HK-2 (cell line): ENCODE data around the gene WASF2.
"Not testable (repeated sequence)": the region's sequence is repeated elsewhere in the genome, so short reads cannot be mapped to it uniquely, and the experiment has no call there.

Experiments
- DNase-seq: peaks from one replicate; pipeline ENCODE4 v3.0.0-alpha.2; 2018; ENCODE audit not compliant: unreplicated experiment

The WASF2 gene

DNA sequence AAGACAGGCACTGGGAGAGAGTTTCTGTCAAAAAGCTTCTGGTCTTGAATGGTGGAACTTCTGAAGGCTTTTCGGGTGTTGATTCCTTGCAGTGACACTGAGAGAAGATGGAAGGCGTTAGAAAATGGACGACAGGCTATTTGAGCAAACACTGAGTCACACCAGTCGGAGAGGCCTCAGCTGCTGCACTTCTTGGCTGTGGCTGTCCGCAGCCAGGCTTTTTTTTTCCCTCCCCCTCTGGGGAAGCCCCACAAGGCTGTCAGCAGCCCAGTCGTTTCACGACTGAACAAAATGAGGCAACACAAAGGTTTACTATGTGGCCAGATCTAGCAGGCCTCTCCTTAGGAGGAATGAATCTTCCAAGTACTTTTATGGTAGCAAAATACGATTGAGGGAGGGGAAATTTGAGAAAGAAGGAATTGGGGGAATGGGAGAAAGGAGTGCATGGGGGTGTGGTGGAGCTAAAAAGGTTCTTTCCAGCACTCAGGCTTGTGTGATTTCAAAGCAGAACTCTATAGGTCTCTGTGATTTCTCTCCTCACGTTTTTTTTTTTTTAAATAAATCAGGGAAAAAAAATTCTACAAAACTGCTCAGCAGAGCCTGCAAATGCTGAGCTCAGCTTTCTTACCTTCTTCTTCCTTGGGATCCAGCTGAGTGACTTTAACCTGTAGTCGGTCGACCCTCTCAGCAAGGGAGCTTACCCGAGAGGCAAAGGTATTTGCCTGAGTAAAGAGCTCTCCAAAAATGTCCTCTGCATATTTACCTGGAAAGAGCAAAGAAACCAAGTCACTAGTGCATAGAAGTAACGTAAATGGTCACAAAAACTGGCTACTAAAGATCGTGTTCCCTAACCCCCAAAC is 71.4 kb downstream of the WASF2 start:
- peak; percentile 77 for DNase-seq

GRCh38 chr1:27417713-27418112 is 72.3 kb downstream of the WASF2 start:
- no peak for DNase-seq

DNA sequence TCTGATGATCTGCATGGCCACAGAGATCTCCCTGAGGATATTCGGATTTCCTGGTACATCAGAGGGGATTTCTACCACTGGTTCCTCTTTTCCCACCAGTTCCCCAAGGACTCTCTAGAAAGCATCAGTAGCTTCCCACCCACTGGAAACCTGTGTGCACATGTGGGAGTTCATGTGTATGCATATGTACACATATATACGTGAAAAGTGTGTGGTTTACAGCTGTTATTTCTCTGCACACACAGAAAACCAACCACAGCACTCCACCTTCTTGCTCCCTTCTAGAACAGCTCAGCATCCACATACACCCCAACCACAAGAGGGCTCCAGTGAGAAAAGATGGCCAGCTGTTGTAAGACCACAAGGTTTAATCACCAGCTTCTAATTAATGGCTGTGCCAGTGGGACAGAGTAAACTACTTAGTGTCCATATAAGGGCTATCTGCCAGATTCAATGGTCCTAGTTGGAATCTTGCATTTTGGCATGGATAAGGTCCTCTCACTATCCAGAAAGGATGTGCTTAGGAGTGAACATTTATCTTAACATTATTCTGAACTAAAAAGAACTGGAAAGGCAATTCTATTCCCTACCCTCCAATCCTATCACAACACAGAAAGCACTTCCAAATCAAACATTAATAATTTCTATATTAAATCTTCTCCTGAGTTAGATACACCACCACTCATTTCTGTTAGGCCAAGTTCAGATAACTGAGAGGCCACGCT is 73.4 kb downstream of the WASF2 start:
- DNase-seq: no peak

GRCh38 chr1:27414091-27414490 is 75.9 kb downstream of the WASF2 start:
- DNase-seq: no peak

GRCh38 chr1:27413004-27413403 is 77.0 kb downstream of the WASF2 start:
- no peak for DNase-seq

DNA sequence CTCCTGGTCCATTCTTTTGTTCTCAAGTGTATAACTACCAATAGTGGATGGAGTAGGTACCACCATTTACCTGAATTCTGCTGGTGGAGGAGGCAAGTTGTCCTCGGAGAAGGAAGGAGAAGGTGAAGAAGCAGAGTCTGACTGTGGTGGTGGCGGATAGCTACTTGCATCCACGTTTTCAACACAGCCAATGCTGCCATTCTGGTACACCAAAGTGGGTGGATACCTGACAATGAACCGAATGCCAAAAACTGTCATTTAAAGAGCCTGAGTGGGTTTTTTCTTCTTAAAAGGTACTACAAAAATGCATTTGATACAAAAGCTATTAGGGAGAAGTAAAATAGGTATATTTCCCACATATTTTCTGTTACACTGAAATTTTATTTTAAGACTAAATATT is 77.5 kb downstream of the WASF2 start:
- DNase-seq: no peak

GRCh38 chr1:27410709-27411108 is 79.3 kb downstream of the WASF2 start:
- DNase-seq: no peak

DNA sequence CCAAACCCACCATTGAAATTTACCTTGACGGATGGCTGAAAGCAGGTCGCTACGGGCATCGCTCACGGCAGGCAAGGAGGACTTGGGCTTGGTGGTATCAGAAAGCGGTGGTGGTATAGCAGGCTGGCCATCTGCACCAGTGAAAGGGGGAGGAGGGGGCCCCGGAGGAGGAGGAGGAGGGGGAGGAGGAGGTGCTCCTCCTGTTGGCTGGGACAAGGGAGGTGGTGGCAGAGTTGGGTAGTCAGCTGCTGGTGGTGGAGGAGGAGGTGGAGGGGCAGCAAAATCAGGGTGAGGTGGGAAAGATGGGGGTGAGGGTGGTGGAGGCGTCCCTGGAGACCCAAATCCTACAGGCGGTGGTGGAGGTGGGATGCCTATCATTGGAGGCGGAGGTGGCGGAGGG is 80.3 kb downstream of the WASF2 start:
- DNase-seq: no peak

DNA sequence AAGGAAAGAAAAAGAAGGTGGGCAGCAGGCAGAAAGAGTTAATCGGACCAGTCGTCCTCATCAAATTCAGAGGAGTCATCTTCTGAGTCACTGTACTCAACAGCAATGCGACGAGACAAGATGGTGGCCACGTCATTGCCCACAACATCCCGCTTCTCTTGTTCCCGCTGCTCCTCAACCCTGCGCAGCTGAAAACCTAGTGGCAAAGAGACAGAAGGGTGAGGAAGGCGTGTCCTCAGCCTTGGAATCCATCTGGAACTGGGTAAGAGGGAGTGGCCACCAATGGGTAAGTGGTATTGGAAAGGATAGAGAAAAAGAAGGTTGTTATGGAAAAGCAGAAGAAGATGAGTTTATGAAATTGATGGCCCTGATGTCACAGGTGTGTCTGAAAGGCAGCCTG is 81.8 kb downstream of the WASF2 start:
- no peak for DNase-seq

DNA sequence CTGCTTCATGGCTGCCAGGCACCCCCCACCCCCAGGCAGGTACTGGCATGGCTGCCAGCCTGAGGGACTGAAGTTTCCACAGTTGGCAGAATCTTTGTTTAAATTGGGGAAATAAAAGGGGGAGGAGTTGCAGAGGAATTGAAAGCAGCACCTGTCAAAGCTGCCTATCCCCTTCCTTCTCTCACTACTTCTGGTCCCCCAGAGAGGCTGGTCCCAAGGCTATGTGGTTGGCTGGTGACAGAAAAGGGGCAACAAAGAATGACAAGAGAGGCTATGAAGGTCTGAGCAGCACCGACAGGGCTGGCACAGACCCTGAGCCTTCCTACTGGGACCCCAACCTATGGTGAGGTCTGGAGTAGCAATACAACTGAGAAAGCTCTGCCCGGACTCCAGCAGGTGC is 83.2 kb downstream of the WASF2 start:
- not testable (repeated sequence) for DNase-seq

- DNase-seq: no peak
Measured at GRCh38 chr1:27406362-27406680, 83.6 kb downstream of the WASF2 start.

GRCh38 chr1:27405598-27406361 is 84.2 kb downstream of the WASF2 start:
- DNase-seq: not testable (repeated sequence)

- peak; percentile 88 for DNase-seq
Measured at GRCh38 chr1:27405074-27405473, 84.9 kb downstream of the WASF2 start.

- no peak for DNase-seq
Measured at GRCh38 chr1:27403931-27404330, 86.0 kb downstream of the WASF2 start.

DNA sequence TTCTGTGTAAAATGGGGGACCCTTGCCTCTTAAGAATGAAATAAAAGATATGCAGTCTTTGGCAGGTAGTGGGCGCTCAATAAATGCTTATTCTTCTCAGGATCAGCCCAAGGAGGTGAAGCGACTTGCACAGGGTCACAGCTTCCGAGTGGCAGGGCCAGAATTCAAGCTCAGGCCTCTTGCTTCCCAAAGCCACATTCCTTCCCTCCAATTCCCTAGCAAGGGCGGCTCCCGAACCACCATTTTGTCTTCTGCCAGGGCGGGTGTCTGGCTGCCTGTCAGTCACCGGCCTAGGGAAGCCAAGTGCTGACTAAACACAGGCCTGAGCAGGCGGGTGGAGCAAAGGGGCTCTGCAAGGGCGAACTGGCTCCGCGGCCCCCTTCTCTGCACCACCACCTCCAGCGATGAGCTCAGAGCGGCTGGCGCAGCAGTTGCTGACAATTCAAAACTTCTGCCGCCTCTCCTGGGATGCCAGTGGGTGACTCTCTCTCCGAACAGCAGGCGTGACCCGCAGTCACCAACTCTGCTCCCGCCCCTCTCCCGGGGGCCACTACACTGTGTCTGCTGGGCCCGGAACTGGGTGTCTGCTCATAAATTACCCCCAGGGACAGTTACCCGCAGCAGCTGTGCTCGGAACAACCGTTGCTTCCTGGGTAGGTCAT is 86.8 kb downstream of the WASF2 start:
- no peak for DNase-seq

DNA sequence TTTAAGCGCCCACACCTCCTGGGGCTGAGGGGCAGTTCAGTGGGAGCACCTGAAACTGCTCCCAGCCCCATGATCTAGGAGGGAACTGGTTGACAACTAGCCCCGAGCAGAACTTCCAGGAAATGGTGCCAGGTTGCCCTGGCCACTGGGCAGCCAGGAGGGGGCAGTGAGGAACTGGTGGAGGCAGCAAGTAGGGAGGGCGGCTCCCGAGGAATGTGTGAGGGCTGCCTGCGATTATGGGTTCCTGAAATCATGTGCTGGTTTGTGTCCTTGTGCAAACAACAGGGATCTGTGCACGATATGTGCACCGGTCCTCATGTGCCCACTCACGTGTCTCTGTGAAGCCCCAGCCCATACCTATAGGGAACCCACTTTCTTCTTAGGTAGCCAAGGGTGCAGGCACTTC is 87.6 kb downstream of the WASF2 start:
- DNase-seq: peak; percentile 60

GRCh38 chr1:27400963-27401341 is 89.0 kb downstream of the WASF2 start:
- DNase-seq: no peak

GRCh38 chr1:27400082-27400962 is 89.6 kb downstream of the WASF2 start:
- no peak for DNase-seq

GRCh38 chr1:27399251-27400025 is 90.5 kb downstream of the WASF2 start:
- DNase-seq: no peak

DNA sequence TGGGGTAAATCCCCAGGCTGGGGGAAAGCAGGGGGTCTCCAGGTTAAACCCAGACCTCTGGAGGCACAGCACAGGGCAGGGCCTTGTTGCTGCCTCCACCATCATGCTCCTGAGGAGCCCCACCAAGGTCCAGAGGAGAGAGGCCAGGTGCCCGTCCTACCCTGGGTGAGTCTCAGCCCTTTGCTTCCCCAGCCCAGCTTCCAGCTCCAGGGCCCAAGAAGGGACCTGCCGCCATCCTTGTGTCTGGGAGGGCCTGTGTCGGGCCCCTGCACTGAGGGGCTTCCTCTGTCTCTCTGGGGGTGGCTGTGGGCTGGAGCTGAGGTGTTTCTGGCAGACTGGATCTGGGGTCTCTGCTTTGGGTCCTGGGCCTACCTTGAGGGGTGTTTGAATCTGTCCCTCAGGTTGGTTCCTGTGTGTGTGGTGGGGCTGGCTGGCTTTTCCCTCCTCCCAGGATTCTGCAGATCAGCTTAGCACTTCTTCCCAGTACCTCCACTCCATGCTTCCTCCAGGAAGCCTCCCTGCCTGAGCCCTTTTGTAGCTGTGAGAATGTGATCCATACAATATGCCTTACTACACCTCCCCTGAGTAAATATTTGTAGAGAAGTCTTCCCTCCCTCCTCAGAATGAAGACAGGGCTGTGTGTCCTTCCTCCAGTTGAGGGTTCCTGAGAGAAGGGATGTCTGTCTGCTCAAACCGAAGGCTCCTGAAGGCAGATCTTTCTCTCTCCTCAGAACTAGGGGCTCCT is 91.4 kb downstream of the WASF2 start:
- no peak for DNase-seq
